ENCODE data around the gene CTDP1.

DNA sequence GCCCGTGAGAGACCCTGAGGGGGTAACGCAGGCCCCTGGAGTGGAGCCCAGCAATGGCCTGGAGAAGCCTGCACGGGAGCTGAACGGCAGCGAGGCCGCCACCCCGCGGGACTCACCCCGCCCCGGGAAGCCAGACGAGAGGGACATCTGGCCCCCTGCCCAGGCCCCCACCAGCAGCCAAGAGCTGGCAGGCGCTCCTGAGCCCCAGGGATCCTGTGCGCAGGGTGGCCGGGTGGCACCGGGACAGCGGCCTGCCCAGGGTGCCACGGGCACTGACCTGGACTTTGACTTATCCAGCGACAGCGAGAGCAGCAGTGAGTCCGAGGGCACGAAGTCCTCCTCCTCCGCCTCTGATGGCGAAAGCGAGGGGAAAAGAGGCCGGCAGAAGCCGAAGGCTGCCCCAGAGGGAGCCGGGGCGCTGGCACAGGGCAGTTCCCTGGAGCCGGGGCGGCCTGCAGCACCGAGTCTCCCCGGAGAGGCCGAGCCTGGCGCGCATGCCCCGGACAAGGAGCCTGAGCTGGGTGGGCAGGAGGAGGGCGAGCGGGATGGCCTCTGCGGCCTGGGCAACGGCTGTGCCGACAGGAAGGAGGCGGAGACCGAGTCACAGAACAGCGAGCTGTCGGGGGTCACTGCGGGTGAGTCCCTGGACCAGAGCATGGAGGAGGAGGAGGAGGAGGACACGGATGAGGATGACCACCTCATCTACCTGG is 35.1 kb downstream of the CTDP1 start:
- TF ChIP-seq, protein P1, sequence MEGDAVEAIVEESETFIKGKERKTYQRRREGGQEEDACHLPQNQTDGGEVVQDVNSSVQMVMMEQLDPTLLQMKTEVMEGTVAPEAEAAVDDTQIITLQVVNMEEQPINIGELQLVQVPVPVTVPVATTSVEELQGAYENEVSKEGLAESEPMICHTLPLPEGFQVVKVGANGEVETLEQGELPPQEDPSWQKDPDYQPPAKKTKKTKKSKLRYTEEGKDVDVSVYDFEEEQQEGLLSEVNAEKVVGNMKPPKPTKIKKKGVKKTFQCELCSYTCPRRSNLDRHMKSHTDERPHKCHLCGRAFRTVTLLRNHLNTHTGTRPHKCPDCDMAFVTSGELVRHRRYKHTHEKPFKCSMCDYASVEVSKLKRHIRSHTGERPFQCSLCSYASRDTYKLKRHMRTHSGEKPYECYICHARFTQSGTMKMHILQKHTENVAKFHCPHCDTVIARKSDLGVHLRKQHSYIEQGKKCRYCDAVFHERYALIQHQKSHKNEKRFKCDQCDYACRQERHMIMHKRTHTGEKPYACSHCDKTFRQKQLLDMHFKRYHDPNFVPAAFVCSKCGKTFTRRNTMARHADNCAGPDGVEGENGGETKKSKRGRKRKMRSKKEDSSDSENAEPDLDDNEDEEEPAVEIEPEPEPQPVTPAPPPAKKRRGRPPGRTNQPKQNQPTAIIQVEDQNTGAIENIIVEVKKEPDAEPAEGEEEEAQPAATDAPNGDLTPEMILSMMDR (IDR thresholded peaks at IDR 0.05; ENCODE audit: low read depth, low read length, missing input control), result no peak
- TF ChIP-seq NR2F2 (IDR thresholded peaks at IDR 0.05), result no peak
- TF ChIP-seq, protein P2, sequence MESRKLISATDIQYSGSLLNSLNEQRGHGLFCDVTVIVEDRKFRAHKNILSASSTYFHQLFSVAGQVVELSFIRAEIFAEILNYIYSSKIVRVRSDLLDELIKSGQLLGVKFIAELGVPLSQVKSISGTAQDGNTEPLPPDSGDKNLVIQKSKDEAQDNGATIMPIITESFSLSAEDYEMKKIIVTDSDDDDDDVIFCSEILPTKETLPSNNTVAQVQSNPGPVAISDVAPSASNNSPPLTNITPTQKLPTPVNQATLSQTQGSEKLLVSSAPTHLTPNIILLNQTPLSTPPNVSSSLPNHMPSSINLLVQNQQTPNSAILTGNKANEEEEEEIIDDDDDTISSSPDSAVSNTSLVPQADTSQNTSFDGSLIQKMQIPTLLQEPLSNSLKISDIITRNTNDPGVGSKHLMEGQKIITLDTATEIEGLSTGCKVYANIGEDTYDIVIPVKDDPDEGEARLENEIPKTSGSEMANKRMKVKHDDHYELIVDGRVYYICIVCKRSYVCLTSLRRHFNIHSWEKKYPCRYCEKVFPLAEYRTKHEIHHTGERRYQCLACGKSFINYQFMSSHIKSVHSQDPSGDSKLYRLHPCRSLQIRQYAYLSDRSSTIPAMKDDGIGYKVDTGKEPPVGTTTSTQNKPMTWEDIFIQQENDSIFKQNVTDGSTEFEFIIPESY (IDR thresholded peaks at IDR 0.05), result no peak
- TF ChIP-seq, protein P3, sequence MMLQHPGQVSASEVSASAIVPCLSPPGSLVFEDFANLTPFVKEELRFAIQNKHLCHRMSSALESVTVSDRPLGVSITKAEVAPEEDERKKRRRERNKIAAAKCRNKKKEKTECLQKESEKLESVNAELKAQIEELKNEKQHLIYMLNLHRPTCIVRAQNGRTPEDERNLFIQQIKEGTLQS (IDR thresholded peaks at IDR 0.05), result no peak
- no peak for TF ChIP-seq GABPA (IDR thresholded peaks at IDR 0.05 in 1 of 2, conservative IDR thresholded peaks at IDR 0.05 in 1 of 2)

All from liver (tissue), 3 donors.